Muscle layer of colon (tissue), 2 donors: ENCODE measurements around the gene ELP5.

Experiments
- H3K27ac ChIP-seq: one replicate; pipeline ENCODE4 v1.7.0; 2013; ENCODE audit warnings: low read depth, mild to moderate bottlenecking, low read length, moderate library complexity
- H3K27me3 ChIP-seq, 2 donors: one replicate each; pipeline ENCODE4 v1.7.0; 2013; ENCODE audit warnings: low read length in 2 of 2, mild to moderate bottlenecking in 2 of 2; ENCODE audit not compliant: insufficient read depth in 2 of 2, control insufficient read depth in 1 of 2
- H3K36me3 ChIP-seq: one replicate; pipeline ENCODE4 v1.7.0; 2013; ENCODE audit warnings: mild to moderate bottlenecking, low read length; ENCODE audit not compliant: insufficient read depth
- H3K4me1 ChIP-seq: one replicate; pipeline ENCODE4 v1.7.0; 2013; ENCODE audit warnings: mild to moderate bottlenecking, low read length; ENCODE audit not compliant: insufficient read depth
- H3K4me3 ChIP-seq, 2 donors: one replicate each; pipeline ENCODE4 v1.7.0; 2013; ENCODE audit warnings: low read length in 2 of 2, low read depth in 1 of 2, mild to moderate bottlenecking in 1 of 2, moderate library complexity in 1 of 2
- H3K9ac ChIP-seq: one replicate; pipeline ENCODE4 v1.7.0; 2013; ENCODE audit warnings: low read length
- H3K9me3 ChIP-seq: one replicate; pipeline ENCODE4 v1.7.0; 2013; ENCODE audit warnings: mild to moderate bottlenecking, low read length
- donor health status: abdominal sarcoma.
- donor health status: Adenocarcinoma of cecum.

The ELP5 gene

DNA sequence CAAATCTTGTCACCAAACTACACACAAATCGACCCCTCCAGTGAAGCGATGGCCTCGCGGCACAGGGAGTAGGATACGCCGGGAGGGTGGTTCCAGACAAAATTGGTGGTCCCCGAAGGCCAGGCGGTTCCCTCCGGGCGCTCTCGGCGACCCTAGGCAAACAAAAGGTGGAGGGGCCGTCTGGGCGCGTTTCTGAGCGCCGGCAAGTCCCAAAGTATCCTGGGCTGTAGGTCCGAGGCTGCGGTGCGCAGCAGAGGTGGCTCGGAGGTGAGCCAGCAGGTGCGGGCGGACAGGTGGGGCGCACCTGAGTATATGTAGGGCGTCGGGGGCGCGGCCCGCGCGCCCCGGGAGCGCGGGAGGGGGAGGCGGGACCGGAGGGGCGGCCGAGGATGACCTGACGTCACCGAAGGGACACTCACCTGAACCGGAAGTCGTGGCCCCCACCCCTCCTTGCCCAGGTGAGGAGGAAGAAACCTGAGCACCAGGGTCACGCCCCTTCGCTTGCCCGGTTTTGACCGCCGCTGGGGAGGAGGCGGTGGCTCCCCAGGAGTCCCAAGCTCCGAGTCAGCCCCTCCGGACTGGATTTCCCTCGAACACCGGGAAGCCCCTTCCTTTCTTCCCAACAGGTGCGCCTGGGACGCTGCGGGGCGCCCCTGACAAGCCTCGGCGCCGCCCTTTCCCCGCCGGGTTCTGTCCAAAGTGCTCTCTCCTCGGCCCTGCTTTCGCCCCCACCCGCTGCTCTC, 10.3 kb downstream of the ELP5 start, which contains the start of gene CLDN7:
CLDN7 (minus strand) TSS at position 287 of the 743 bp plus-strand sequence. CDS start 435 bp downstream, outside the sequence.
- peaks cover 11% of the 10 kb centered on the region for H3K36me3 ChIP-seq
- no peaks in the 10 kb centered on the region for H3K9me3 ChIP-seq
- H3K27ac ChIP-seq, result no peak within 1 kb of the TSS
- no peaks in the 10 kb centered on the region for H3K4me1 ChIP-seq
- H3K9ac ChIP-seq, result no peak within 1 kb of the TSS
- peaks cover 33 to 41% of the 10 kb centered on the region in 2 donors for H3K27me3 ChIP-seq
- peak within 1 kb of the TSS; percentile 14 to 21 for H3K4me3 ChIP-seq

DNA sequence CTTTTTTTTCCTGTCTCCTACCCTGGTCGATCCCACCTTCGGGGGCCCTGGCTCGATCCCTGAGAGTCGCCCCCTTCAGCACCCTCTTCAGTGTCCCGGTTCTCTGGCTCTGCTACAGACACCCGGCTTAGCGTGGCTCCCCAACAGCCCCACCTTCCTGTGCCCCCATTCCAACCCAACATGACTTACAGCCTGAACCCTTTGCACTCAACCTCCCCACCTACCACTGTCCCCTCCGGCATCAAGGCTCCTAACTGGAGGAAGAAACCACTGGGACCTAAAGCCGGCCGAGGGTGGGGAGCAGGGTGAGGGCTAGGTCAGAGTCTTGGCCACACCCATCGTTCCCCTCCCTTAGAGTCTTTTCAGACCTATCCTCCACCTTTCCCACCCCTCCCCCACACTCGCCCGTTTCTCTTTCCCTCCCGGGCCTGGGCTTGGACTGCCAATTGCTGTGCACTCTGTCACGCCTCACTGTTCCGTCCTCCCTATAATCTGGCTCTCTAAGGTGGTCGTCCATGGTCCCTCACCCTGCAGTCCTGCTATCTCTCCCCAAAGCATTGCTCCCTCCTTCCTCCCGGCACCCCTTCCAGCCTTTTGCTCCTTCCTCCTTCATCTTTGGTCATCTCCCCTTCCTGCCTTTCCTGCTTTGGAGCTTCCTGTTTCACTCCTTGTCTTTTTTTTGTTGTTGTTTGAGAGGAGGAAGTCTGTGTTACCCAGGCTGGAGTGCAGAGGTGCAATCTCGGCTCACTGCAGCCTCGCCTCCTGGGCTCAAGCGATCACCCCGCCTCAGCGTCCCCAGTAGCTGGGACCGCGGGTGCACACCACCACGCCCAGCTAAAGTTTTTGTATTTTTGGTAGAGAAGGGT, 11.2 kb downstream of the ELP5 start:
- Histone ChIP-seq H3K9ac (no peak overlapping the region), H3K9me3 (no peaks in the 10 kb centered on the region), H3K4me1 (no peaks in the 10 kb centered on the region), H3K27me3 (peaks cover 33 to 41% of the 10 kb centered on the region in 2 donors), H3K27ac (no peak overlapping the region), H3K4me3 (no peak overlapping the region), H3K36me3 (peaks cover 11% of the 10 kb centered on the region)

- Histone ChIP-seq H3K36me3 (peaks cover 6% of the 10 kb centered on the region), H3K4me3 (no peak overlapping the region), H3K9me3 (no peaks in the 10 kb centered on the region), H3K9ac (no peak overlapping the region), H3K27ac (no peak overlapping the region), H3K27me3 (peaks cover 33 to 41% of the 10 kb centered on the region in 2 donors), H3K4me1 (no peaks in the 10 kb centered on the region)
These were observed 11.7 kb downstream of the ELP5 start for GRCh38 chr17:7263801-7264078.

- no peak overlapping the region for H3K9ac ChIP-seq
- no peaks in the 10 kb centered on the region for H3K9me3 ChIP-seq
These were observed 14.8 kb downstream of the ELP5 start for GRCh38 chr17:7266784-7267183.

DNA sequence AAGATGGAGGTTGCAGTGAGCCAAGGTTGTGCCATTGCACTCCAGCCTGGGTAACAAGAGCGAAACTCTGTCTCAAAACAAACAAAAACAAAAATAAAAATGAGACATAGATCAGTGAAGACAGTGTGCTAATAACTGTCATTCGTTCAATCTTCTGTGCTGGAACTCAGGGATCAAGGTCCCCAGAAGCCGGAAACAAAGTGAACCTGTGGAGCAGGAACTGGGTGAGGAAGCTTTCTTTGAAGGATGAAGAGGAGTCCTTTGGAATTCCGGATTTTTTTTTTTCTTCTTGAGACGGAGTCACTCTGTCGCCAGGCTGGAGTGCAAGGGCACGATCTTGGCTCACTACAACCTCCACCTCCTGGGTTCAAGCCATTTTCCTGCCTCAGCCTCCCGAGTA, 27.4 kb downstream of the ELP5 start:
- Histone ChIP-seq H3K9ac (no peak overlapping the region), H3K36me3 (peaks cover 8% of the 10 kb centered on the region), H3K4me1 (peaks cover 23% of the 10 kb centered on the region), H3K27me3 (no peaks in the 10 kb centered on the region), H3K9me3 (no peaks in the 10 kb centered on the region), H3K4me3 (no peak overlapping the region), H3K27ac (no peak overlapping the region)

More at GRCh38 chr17:7266784-7267183, 14.8 kb downstream of the ELP5 start:
- H3K4me3 ChIP-seq, result no peak overlapping the region
- H3K4me1 ChIP-seq, result no peaks in the 10 kb centered on the region
- no peak overlapping the region for H3K27ac ChIP-seq
- H3K36me3 ChIP-seq, result no peaks in the 10 kb centered on the region
- H3K27me3 ChIP-seq, result peaks cover 25% of the 10 kb centered on the region in 2 donors

DNA sequence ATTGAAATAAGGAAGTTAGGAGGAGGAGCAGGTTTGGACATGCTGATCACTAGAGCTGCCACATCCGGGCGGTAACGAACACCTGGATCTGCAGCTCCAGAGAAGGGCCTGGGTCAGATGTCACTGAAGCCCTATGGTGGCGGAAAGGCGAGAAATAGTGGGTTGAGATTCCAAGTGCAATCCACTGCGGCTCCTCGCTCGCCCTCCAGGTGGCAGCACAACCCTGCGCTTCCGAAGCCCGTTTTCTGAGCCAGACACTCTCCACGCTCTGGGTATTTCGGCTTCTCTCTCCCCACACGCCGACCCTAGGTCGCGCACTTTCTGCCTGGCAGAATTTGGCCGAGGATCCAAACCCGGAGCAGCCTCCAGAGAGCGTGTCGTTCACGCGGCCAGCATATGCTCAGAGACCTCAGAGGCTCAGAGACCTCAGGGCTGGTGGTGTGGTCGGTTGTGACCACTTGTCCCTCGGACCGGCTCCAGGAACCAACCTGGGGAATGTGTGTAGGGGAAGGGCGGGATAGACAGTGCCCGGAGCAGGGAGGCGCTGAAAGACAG, 28.6 kb downstream of the ELP5 start:
- Histone ChIP-seq H3K36me3 (peaks cover 19% of the 10 kb centered on the region), H3K9ac (no peak overlapping the region), H3K27ac (peak overlapping the region; percentile 92), H3K9me3 (no peaks in the 10 kb centered on the region), H3K4me3 (peak overlapping the region; percentile 53 to 70), H3K27me3 (no peaks in the 10 kb centered on the region), H3K4me1 (peaks cover 32% of the 10 kb centered on the region)

GRCh38 chr17:7281074-7281952, 29.3 kb downstream of the ELP5 start, which contains the start of gene SLC2A4:
Gene SLC2A4, plus strand, starts transcription at chr17:7281718. Its CDS starts 217 bp downstream, at chr17:7281935.
- Histone ChIP-seq H3K4me3 (peak within 1 kb of the TSS; percentile 53 to 85), H3K9ac (peak within 1 kb of the TSS; percentile 81), H3K27me3 (no peaks in the 10 kb centered on the region), H3K27ac (peak within 1 kb of the TSS; percentile 92), H3K4me1 (peaks cover 32% of the 10 kb centered on the region), H3K9me3 (no peaks in the 10 kb centered on the region), H3K36me3 (peaks cover 27% of the 10 kb centered on the region)

DNA sequence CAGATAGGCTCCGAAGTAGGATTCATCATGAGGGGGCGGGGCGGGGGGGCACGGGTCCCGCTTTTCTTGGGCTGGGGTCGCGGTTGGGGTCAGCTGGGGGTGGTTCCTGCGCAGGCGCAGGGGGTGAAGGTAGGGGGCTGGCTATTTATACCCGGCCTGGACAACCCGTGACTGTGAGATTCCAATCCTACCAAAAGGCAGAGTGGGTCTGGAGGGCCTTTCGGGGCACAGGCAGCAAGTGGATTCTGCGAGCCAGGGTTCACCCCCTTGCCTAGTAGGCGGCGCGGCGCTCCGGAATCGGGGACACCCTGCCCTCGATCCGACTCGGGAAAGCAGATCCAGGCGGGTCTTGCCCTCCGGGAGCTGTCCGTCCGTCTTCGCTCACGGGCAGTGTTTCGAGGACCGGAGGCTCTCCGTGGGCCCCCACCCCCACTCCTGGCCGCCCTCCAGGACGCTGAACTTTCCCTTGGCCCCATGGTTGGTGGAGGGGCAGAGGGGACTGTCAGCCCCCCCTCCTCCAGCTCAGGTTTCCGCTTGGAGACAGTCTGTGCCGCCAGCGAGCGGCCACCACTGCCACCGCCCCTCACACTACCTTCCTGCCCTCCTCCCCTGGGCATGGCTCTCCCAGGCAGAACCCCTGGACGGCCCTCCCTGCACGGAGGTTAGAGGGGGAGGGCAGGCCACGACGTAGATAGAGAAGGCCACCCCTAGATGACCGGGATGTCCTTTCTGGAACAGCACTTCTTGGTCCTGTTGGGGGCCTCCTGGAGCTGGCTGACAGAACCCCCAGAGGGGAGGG, 30.1 kb downstream of the ELP5 start:
- H3K4me3 ChIP-seq, result peak overlapping the region; percentile 53 to 85
- H3K27me3 ChIP-seq, result no peaks in the 10 kb centered on the region
- peaks cover 32% of the 10 kb centered on the region for H3K4me1 ChIP-seq
- peak overlapping the region; percentile 83 for H3K27ac ChIP-seq
- H3K36me3 ChIP-seq, result peaks cover 32% of the 10 kb centered on the region
- no peaks in the 10 kb centered on the region for H3K9me3 ChIP-seq
- peak overlapping the region; percentile 81 for H3K9ac ChIP-seq

DNA sequence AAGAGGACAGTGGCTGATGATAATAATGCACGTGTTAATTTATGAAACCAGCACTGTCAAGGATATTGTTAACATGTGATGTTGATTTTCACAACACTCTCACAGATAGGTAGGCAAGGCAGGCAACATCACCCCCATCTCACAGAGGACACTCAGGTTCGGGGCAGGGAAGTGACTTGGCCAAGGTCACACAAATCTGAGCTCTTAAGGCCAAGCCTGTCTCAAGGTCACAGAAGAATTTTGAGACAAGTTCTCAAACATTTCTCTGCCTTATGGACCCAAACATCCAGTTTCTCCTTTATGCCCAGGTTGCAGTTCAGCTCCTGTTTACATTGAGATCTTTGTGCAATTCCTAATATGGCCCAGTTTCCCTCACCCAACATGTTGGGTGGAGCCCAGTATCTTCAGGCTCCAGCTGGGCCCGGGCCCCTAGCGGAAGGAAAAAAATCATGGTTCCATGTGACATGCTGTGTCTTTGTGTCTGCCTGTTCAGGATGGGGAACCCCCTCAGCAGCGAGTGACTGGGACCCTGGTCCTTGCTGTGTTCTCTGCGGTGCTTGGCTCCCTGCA, 30.8 kb downstream of the ELP5 start:
- Histone ChIP-seq H3K4me3 (peak overlapping the region; percentile 53 to 85), H3K27ac (peak overlapping the region; percentile 83), H3K36me3 (peaks cover 32% of the 10 kb centered on the region), H3K9ac (peak overlapping the region; percentile 81), H3K4me1 (peaks cover 32% of the 10 kb centered on the region), H3K27me3 (no peaks in the 10 kb centered on the region), H3K9me3 (no peaks in the 10 kb centered on the region)
